Uterus (tissue), 4 donors: ENCODE data around the gene LENEP. TPM values are rescaled to one million over a fixed set of nuclear protein-coding genes. Genes with fewer than 3 reads are reported as not detected.

Source experiments
- DNase-seq, 2 donors: peaks; one replicate each; pipeline ENCODE4 v3.0.0-alpha.2; 2019 to 2020
- H3K27ac ChIP-seq, 2 donors: fragments of 200-600 bp; sonication (generic); 1 replicate in 1 of 2; 2 replicates in 1 of 2; pipeline ENCODE4 v1.5.1; 2016 to 2018
- H3K27me3 ChIP-seq, 2 donors: fragments of 200-600 bp; sonication (generic); one replicate each; pipeline ENCODE4 v1.5.1; 2018 to 2019; ENCODE audit warnings: control low read depth in 1 of 2
- H3K36me3 ChIP-seq, 2 donors: fragments of 200-600 bp; sonication (generic); one replicate each; pipeline ENCODE4 v1.5.1; 2019; ENCODE audit warnings: control low read depth in 1 of 2
- H3K4me1 ChIP-seq, 2 donors: fragments of 200-600 bp; sonication (generic); one replicate each; pipeline ENCODE4 v1.5.1; 2018 to 2019; ENCODE audit warnings: control low read depth in 1 of 2
- H3K4me3 ChIP-seq, 2 donors: fragments of 200-600 bp; sonication (generic); 1 replicate in 1 of 2; 2 replicates in 1 of 2; pipeline ENCODE4 v1.5.1; 2018 to 2019; ENCODE audit warnings: mild to moderate bottlenecking in 1 of 2
- H3K9me3 ChIP-seq, 2 donors: fragments of 200-600 bp; sonication (generic); one replicate each; pipeline ENCODE4 v1.5.1; 2019; ENCODE audit warnings: control low read depth in 1 of 2
- POLR2A ChIP-seq, 2 donors: fragments of 450-650 bp; IDR thresholded peaks; one replicate each; pipeline ENCODE4 v1.6.1; 2016; ENCODE audit warnings: antibody characterized with exemption in 2 of 2, mild to moderate bottlenecking in 1 of 2, moderate library complexity in 1 of 2
- intact Hi-C: fragments of 100-400 bp; cut with DNase I; formaldehyde crosslinking; loops from one replicate; pipeline ENCODE4 v1.15.1; 2023; ENCODE audit warnings: low total_unique reads
- total RNA-seq, 4 donors: library from RNA; depleted of rRNA in 3 of 4; stranded (reverse); fragments of >200 nt in 3 of 4; gene quantifications; one replicate each; pipeline versions ENCODE4 v1.1.0 to v1.2.4, GENCODE V29; 2014 to 2023
- TF ChIP-seq, protein P1 (sequence below), 4 experiments: fragments of 200-600 bp in 2 of 4; fragments of 450-650 bp in 2 of 4; sonication (generic) in 2 of 4; IDR thresholded peaks; one replicate each; pipeline ENCODE4 v1.5.1; 2016 to 2019; ENCODE audit warnings: antibody characterized with exemption in 4 of 4, mild to moderate bottlenecking in 2 of 4, moderate library complexity in 1 of 4
- donor health status: DM: yes; HTN: yes; CAD: no.

The LENEP gene
- total RNA-seq, 4 donors from 2014 or later = 0.83 TPM; not detected in 3

DNA sequence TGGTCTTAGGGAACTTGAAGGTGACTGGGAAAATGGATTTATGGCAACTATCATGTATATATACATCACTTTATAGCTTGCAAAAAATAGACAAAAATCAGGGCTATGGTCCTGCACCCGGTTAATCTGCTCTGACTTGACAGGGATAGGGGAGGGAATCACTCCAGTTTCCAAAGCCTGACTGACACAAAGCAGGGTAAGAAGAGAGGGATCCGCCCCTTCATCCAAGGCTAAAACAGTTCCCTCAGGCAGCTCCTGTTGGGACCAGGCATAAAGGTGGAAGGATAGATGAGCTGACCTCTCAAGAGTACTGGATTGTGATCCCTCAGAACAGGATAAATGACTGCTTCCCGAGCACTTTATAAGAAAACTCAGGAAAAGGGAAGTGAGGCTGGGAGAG is 38.8 kb upstream of the LENEP start:
- Histone ChIP-seq H3K4me1 (peaks cover 3 to 22% of the 10 kb centered on the region in 2 donors), H3K36me3 (no peaks in the 10 kb centered on the region), H3K4me3 (peak overlapping the region in 1 of 2 donors; percentile 48), H3K9me3 (no peaks in the 10 kb centered on the region), H3K27ac (peak overlapping the region; percentile 76 to 79), H3K27me3 (no peaks in the 10 kb centered on the region)
- intact Hi-C loops = no loop called here
- TF ChIP-seq, protein P1, sequence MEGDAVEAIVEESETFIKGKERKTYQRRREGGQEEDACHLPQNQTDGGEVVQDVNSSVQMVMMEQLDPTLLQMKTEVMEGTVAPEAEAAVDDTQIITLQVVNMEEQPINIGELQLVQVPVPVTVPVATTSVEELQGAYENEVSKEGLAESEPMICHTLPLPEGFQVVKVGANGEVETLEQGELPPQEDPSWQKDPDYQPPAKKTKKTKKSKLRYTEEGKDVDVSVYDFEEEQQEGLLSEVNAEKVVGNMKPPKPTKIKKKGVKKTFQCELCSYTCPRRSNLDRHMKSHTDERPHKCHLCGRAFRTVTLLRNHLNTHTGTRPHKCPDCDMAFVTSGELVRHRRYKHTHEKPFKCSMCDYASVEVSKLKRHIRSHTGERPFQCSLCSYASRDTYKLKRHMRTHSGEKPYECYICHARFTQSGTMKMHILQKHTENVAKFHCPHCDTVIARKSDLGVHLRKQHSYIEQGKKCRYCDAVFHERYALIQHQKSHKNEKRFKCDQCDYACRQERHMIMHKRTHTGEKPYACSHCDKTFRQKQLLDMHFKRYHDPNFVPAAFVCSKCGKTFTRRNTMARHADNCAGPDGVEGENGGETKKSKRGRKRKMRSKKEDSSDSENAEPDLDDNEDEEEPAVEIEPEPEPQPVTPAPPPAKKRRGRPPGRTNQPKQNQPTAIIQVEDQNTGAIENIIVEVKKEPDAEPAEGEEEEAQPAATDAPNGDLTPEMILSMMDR (IDR thresholded peaks at IDR 0.05) = no peak
- TF ChIP-seq POLR2A (IDR thresholded peaks at IDR 0.05) = no peak
- no peak for DNase-seq

DNA sequence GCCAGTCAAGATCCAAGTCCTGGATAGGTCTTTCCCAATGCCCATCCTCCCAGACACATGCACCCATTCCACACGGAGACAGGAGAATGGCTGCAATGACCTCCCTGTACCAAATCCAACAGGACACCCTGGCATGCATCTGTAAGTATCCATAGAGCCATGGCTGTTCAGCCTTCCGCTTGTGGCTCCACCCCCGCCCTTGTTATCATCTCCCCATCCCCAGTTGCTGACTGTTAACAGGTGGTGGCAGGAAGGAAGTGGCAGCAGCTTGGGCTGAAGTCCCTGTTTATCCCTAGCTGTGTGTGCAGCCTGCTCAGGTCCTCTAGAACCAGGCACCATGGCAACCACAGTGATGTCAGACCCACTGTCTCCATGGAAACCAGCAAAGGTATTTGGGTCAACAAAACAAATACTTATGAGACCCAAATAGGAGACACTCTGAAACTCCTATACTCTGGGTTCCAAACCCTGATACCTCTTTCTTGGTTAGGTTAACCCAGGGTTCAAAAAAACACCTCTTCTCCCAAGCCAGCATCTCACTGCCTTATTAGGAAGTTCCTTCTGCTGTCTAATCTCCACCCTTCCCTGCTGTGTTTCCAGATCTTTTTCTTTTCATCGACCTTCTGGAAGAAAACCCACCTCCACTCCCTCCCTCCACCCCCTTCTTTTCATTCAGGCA is 38.2 kb upstream of the LENEP start:
- intact Hi-C loops = no loop called here
- TF ChIP-seq, protein P1 (IDR thresholded peaks at IDR 0.05) = no peak
- TF ChIP-seq POLR2A (IDR thresholded peaks at IDR 0.05) = no peak
- H3K36me3 ChIP-seq = no peaks in the 10 kb centered on the region
- H3K9me3 ChIP-seq = no peaks in the 10 kb centered on the region
- peak overlapping the region; percentile 76 to 79 for H3K27ac ChIP-seq
- H3K27me3 ChIP-seq = no peaks in the 10 kb centered on the region
- peaks cover 3 to 22% of the 10 kb centered on the region in 2 donors for H3K4me1 ChIP-seq
- peak overlapping the region; percentile 48 to 57 for H3K4me3 ChIP-seq
- peak in 1 of 2 donors; percentile 68 for DNase-seq

DNA sequence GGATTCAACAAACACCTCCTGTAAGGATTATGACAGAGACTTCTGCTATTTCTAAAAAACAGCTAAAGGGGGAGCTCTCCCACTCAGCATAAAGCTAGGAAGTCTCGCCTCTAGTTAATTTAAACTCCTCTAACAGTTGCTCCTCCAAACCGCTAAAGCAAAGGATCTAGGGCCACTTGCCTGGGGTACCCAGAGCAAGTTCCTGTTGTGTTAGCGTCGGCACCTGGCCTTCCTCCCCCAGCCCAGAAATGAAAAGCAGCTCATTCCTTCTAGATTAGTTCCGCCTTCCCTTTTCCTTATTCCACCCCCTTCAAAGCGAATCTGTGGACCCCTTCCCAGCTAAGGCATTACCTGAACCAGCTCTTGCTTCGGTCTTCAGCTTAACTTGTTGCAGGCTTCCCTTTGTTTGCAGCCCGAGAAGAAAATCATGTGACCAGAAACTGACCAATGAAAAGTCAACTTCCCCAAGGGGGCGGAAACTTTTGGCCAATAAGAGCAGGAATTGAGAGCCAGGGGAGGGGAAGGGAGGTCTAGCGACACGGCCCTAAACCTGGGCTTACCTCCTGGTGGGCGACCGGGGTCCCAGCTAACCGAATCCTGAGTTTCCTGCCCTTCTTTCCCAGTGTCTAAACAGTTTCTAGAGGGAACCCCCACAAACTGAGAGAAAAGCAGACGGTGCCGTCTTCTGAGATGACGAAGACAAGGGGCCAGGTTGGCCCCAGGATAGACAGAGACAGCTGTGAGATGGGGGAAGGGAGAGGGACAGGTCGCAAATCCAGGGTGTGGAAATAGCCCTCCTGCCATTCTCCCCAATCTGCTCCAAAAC is 37.5 kb upstream of the LENEP start, which contains the start of gene PBXIP1:
Gene PBXIP1, minus strand, starts transcription at position 382 of the 826 bp plus-strand sequence. CDS start 2,378 bp downstream, outside the sequence.
- Histone ChIP-seq H3K4me3 (peak within 1 kb of the TSS; percentile 48 to 57), H3K27me3 (no peaks in the 10 kb centered on the region), H3K27ac (peak within 1 kb of the TSS; percentile 76 to 79), H3K4me1 (peaks cover 3 to 22% of the 10 kb centered on the region in 2 donors), H3K36me3 (no peaks in the 10 kb centered on the region), H3K9me3 (no peaks in the 10 kb centered on the region)
- peak; percentile 78 to 87 for DNase-seq
- intact Hi-C loops = no loop called here
- TF ChIP-seq, protein P1 (IDR thresholded peaks at IDR 0.05) = peak in 1 of 4 experiments; percentile 22
- peak; percentile 41 to 50 for TF ChIP-seq POLR2A (IDR thresholded peaks at IDR 0.05)

DNA sequence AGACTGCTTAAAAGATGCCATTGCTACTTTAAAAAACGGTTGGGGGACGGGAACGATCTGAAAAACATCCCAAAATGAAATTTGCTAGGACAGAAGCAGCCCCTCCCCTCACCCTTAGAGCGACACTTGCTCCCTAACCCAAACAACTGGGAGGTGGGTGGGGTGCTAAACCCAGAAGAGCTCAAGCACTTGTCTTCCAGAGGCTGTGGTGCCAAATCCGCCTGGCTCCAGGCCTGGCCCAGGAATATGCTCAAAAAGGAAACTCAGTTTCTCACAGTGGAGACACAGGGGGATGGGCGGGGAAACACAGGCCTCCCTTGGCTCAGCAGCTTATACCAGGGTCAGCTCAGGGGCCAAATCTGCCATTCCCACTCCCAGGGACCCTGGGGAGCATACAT is 36.8 kb upstream of the LENEP start:
- TF ChIP-seq, protein P1 (IDR thresholded peaks at IDR 0.05) = no peak
- TF ChIP-seq POLR2A (IDR thresholded peaks at IDR 0.05) = no peak
- no peaks in the 10 kb centered on the region for H3K9me3 ChIP-seq
- H3K27ac ChIP-seq = peak overlapping the region; percentile 76 to 79
- H3K4me1 ChIP-seq = peaks cover 3 to 22% of the 10 kb centered on the region in 2 donors
- no peaks in the 10 kb centered on the region for H3K36me3 ChIP-seq
- no peaks in the 10 kb centered on the region for H3K27me3 ChIP-seq
- peak in 1 of 2 donors; percentile 46 for DNase-seq
- intact Hi-C loops = no loop called here
- H3K4me3 ChIP-seq = peak overlapping the region; percentile 48 to 57
